ENCODE measurements around the gene CPPED1. TPM values are rescaled to one million over a fixed set of nuclear protein-coding genes. Genes with fewer than 3 reads are reported as not detected.

The CPPED1 gene
- total RNA-seq, 1 donor from 2014 or later, result 15.2 TPM

GRCh38 chr16:12688951-12689850, 114.5 kb downstream of the CPPED1 start:
- Mint-ChIP-seq H3K4me3 (no peak overlapping the region), H3K36me3 (no peaks in the 10 kb centered on the region), H3K27ac (no peak overlapping the region), H3K9me3 (no peaks in the 10 kb centered on the region), H3K27me3 (no peaks in the 10 kb centered on the region), H3K4me1 (ENCODE audit: unreplicated experiment) (no peaks in the 10 kb centered on the region)
- DNase-seq (ENCODE audit: extremely low spot score, unreplicated experiment), result no peak
- TF ChIP-seq CTCF (conservative IDR thresholded peaks at IDR 0.05), result no peak

GRCh38 chr16:12685806-12686205, 117.9 kb downstream of the CPPED1 start:
- Mint-ChIP-seq H3K9me3 (no peaks in the 10 kb centered on the region), H3K4me3 (no peak overlapping the region), H3K36me3 (no peaks in the 10 kb centered on the region), H3K4me1 (ENCODE audit: unreplicated experiment) (no peaks in the 10 kb centered on the region), H3K27me3 (no peaks in the 10 kb centered on the region), H3K27ac (no peak overlapping the region)
- no peak for TF ChIP-seq CTCF (conservative IDR thresholded peaks at IDR 0.05)
- no peak for DNase-seq (ENCODE audit: extremely low spot score, unreplicated experiment)

GRCh38 chr16:12682432-12683165, 121.1 kb downstream of the CPPED1 start:
- H3K9me3 Mint-ChIP-seq, result peaks cover 7% of the 10 kb centered on the region
- H3K27ac Mint-ChIP-seq, result no peak overlapping the region
- no peaks in the 10 kb centered on the region for H3K36me3 Mint-ChIP-seq
- DNase-seq (ENCODE audit: extremely low spot score, unreplicated experiment), result no peak
- no peaks in the 10 kb centered on the region for H3K4me1 Mint-ChIP-seq (ENCODE audit: unreplicated experiment)
- no peaks in the 10 kb centered on the region for H3K27me3 Mint-ChIP-seq
- H3K4me3 Mint-ChIP-seq, result no peak overlapping the region
- TF ChIP-seq CTCF (conservative IDR thresholded peaks at IDR 0.05), result no peak

GRCh38 chr16:12681653-12682052, 122.0 kb downstream of the CPPED1 start:
- Mint-ChIP-seq H3K4me3 (no peak overlapping the region), H3K9me3 (peaks cover 7% of the 10 kb centered on the region), H3K36me3 (no peaks in the 10 kb centered on the region), H3K27me3 (no peaks in the 10 kb centered on the region), H3K4me1 (ENCODE audit: unreplicated experiment) (no peaks in the 10 kb centered on the region), H3K27ac (no peak overlapping the region)
- TF ChIP-seq CTCF (conservative IDR thresholded peaks at IDR 0.05), result no peak
- no peak for DNase-seq (ENCODE audit: extremely low spot score, unreplicated experiment)

- Mint-ChIP-seq H3K9me3 (peaks cover 7% of the 10 kb centered on the region), H3K27ac (no peak overlapping the region), H3K36me3 (no peaks in the 10 kb centered on the region), H3K27me3 (no peaks in the 10 kb centered on the region), H3K4me1 (ENCODE audit: unreplicated experiment) (peaks cover 2% of the 10 kb centered on the region), H3K4me3 (no peak overlapping the region)
- no peak for TF ChIP-seq CTCF (conservative IDR thresholded peaks at IDR 0.05)
- no peak for DNase-seq (ENCODE audit: extremely low spot score, unreplicated experiment)
These were observed 123.2 kb downstream of the CPPED1 start for GRCh38 chr16:12680531-12680930.
